LNCAP (cell line): Measurements from ENCODE around the gene TMEM178B.

Experiments used
- CTCF ChIP-seq: fragments of 450-650 bp; IDR thresholded peaks from 2 replicates; pipeline ENCODE4 v1.5.1; 2017; ENCODE audit warnings: mild to moderate bottlenecking

TMEM178B gene

GRCh38 chr7:141045126-141045841, 28.6 kb upstream of the TMEM178B start:
- TF ChIP-seq CTCF, result no peak

GRCh38 chr7:141045842-141046620, 27.8 kb upstream of the TMEM178B start:
- TF ChIP-seq CTCF, result no peak

- no peak for TF ChIP-seq CTCF
Observed at GRCh38 chr7:141053626-141054025, 20.2 kb upstream of the TMEM178B start.

GRCh38 chr7:141055146-141055545, 18.7 kb upstream of the TMEM178B start:
- TF ChIP-seq CTCF, result no peak

- TF ChIP-seq CTCF, result no peak
Observed at GRCh38 chr7:141057788-141058187, 16.1 kb upstream of the TMEM178B start.

GRCh38 chr7:141071260-141071854, 2.5 kb upstream of the TMEM178B start:
- peak; percentile 52 for TF ChIP-seq CTCF

- no peak for TF ChIP-seq CTCF
Observed at GRCh38 chr7:141071855-141072547, 1.9 kb upstream of the TMEM178B start.
